ENCODE results near the gene HCST. TPM values are rescaled to one million over a fixed set of nuclear protein-coding genes. Genes with fewer than 3 reads are reported as not detected.
A peak's percentile ranks its signal among the peaks of the same experiment; 100 is the strongest.

The HCST gene
- total RNA-seq, 2 donors from 2014 or later, result 4.9 TPM; not detected in 1

DNA sequence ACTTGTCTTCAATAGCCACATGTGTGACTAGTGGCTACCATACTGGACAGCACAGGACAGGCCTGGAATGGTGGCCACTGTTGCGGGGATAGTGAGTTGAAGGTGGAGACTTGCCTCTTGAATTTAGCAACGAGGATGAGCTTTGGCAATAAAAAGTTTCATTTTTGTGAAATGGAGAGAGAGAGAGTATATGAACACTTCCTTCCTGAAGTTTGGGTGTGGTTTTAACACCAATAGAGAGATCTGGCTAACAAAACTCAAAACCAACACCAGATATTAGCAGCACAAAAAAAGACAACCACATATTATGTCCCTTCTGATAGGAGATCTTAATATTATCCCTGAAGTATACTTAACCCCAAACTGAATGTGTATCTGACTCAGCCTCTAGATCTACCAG is 27.5 kb downstream of the HCST start:
- Histone ChIP-seq H3K36me3 (no peaks in the 10 kb centered on the region), H3K9me3 (no peaks in the 10 kb centered on the region), H3K4me3 (no peak overlapping the region), H3K4me1 (replicated peaks) (no peaks in the 10 kb centered on the region), H3K27ac (no peak overlapping the region), H3K27me3 (replicated peaks; ENCODE audit: insufficient read depth) (no peaks in the 10 kb centered on the region)
- no peak for DNase-seq (ENCODE audit: low spot score)
- 74% methylated on average over 2 of the region's 2 CpGs for WGBS
- no peak for TF ChIP-seq POLR2A (IDR thresholded peaks at IDR 0.05)
- TF ChIP-seq POLR2AphosphoS5 (IDR thresholded peaks at IDR 0.05), result no peak
- intact Hi-C loops (cut with DNase I), result loop anchor here (5.0 kb wide), 1 partner anchor 188 kb away; the partner anchor contains the start of gene IGFLR1

DNA sequence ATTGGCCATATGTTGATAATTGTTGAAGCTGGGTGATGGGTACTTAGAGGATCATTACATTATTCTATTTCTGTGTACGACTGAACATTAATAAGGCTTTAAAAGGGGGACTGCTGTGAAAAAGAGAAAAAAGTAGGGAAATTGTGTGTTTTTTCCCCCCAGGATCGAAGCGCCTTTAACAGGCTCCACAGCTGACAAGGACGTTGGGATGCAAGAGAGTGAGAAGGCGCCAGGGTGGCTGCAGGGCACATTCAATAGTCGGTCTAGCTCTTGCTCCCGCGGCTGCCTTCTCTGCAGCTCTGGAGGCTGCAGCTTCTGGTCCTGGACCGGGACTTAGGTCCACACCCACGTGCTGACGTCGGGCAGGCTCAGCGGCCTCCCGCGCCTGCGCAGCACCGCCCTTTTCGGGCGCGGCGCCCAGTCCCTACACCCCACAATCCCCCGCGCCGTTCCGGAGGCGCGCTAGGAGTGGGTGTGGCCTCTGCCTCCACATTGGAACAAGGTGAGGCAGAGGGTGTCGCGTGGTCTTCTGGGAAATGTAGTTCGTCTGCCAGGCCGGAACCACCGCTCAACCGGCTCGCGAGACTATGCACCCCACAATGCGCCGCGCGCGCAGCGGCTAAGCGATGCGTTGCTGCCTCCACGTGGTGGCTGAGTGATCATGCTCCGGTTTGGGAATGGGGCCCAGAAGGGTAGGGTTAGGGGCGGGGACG is 29.0 kb downstream of the HCST start:
- H3K4me3 ChIP-seq, result peak overlapping the region in 1 of 2 donors; percentile 20

DNA sequence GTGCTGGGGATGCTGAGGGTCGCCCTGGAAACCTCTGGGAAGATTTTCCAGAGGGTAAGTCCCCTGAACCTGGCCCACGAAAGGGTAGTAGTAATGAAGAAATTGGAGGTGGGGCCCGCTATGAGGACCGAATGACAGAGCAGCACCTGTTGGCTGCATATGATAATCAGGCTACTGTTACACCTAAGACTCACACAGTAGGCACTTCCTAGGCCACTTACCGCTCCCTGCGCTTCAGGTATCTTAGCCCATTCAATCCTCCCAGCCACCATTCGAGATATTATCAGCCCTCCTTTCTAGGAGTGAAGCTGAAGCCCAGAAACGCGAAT is 29.5 kb downstream of the HCST start:
- DNase-seq (ENCODE audit: low spot score), result no peak
- Histone ChIP-seq H3K27ac (no peak overlapping the region), H3K36me3 (no peaks in the 10 kb centered on the region), H3K4me3 (no peak overlapping the region), H3K27me3 (replicated peaks; ENCODE audit: insufficient read depth) (no peaks in the 10 kb centered on the region), H3K4me1 (replicated peaks) (peaks cover under 1% of the 10 kb centered on the region), H3K9me3 (no peaks in the 10 kb centered on the region)
- 2% methylated on average over 9 of the region's 9 CpGs for WGBS
- intact Hi-C loops (cut with DNase I), result loop anchor here (1.0 to 5.0 kb wide), 3 partner anchors 33 to 190 kb away; partner anchors contain the start of gene IGFLR1
- TF ChIP-seq, protein P1, sequence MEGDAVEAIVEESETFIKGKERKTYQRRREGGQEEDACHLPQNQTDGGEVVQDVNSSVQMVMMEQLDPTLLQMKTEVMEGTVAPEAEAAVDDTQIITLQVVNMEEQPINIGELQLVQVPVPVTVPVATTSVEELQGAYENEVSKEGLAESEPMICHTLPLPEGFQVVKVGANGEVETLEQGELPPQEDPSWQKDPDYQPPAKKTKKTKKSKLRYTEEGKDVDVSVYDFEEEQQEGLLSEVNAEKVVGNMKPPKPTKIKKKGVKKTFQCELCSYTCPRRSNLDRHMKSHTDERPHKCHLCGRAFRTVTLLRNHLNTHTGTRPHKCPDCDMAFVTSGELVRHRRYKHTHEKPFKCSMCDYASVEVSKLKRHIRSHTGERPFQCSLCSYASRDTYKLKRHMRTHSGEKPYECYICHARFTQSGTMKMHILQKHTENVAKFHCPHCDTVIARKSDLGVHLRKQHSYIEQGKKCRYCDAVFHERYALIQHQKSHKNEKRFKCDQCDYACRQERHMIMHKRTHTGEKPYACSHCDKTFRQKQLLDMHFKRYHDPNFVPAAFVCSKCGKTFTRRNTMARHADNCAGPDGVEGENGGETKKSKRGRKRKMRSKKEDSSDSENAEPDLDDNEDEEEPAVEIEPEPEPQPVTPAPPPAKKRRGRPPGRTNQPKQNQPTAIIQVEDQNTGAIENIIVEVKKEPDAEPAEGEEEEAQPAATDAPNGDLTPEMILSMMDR (IDR thresholded peaks at IDR 0.05), result peak in 1 of 4 experiments; percentile 16
- TF ChIP-seq POLR2AphosphoS5 (IDR thresholded peaks at IDR 0.05), result no peak
- TF ChIP-seq POLR2A (IDR thresholded peaks at IDR 0.05), result no peak

More for the DNA sequence above, 29.0 kb downstream of the HCST start:
- Histone ChIP-seq H3K27ac (peak overlapping the region; percentile 70 to 71), H3K27me3 (replicated peaks; ENCODE audit: insufficient read depth) (no peaks in the 10 kb centered on the region), H3K36me3 (no peaks in the 10 kb centered on the region), H3K9me3 (no peaks in the 10 kb centered on the region), H3K4me1 (replicated peaks) (no peaks in the 10 kb centered on the region)
- under 1% methylated on average over 37 of the region's 47 CpGs for WGBS
- DNase-seq (ENCODE audit: low spot score), result peak; percentile 99
- peak; percentile 89 for TF ChIP-seq POLR2A (IDR thresholded peaks at IDR 0.05)
- TF ChIP-seq, protein P1 (IDR thresholded peaks at IDR 0.05), result peak; percentile 87 to 99 (median 92)
- TF ChIP-seq POLR2AphosphoS5 (IDR thresholded peaks at IDR 0.05), result peak; percentile 100
- intact Hi-C loops (cut with DNase I), result loop anchor here (1.0 to 5.0 kb wide), 3 partner anchors 32 to 189 kb away; partner anchors contain the start of gene IGFLR1

DNA sequence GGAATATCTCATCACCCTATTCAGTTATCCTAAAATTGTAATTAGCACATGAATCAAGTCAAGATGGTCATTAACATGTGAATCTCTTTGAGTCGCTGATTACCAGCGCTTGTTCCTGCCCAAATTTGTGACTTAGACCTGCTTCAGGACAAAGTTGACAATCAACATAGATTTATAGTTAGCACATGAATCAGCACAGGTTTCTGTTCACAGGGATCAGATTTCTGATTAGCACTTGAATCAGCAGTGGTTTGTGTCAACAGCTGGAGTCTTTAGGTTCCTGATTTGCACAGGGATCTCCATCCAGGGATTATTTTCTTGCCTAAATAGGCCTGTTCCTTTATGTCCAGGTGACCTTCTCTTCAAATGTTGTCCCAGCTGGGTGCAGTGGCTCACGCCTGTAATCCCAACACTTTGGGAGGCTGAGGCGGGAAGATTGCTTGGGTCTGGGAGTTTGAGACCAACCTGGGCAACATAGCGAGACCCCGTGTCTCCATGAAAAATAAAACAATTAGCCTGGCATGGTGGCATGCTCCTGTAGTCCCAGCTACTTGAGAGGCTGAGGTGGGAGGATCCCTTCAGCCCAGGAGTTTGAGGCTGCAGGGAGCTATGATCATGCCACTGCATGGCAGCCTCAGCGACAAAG is 30.1 kb downstream of the HCST start:
- no peaks in the 10 kb centered on the region for H3K27me3 ChIP-seq (replicated peaks; ENCODE audit: insufficient read depth)
- DNase-seq (ENCODE audit: low spot score), result no peak
- no peaks in the 10 kb centered on the region for H3K36me3 ChIP-seq
- TF ChIP-seq POLR2A (IDR thresholded peaks at IDR 0.05) (no peak), POLR2AphosphoS5 (IDR thresholded peaks at IDR 0.05) (no peak)
- TF ChIP-seq, protein P1 (IDR thresholded peaks at IDR 0.05), result no peak
- H3K9me3 ChIP-seq, result no peaks in the 10 kb centered on the region
- intact Hi-C loops (cut with DNase I), result loop anchor here (5.0 kb wide), 1 partner anchor 190 kb away; the partner anchor contains the start of gene IGFLR1
- WGBS, result 65% methylated on average over 7 of the region's 7 CpGs
- H3K4me1 ChIP-seq (replicated peaks), result peaks cover 4% of the 10 kb centered on the region
- H3K4me3 ChIP-seq, result no peak overlapping the region
- H3K27ac ChIP-seq, result no peak overlapping the region

DNA sequence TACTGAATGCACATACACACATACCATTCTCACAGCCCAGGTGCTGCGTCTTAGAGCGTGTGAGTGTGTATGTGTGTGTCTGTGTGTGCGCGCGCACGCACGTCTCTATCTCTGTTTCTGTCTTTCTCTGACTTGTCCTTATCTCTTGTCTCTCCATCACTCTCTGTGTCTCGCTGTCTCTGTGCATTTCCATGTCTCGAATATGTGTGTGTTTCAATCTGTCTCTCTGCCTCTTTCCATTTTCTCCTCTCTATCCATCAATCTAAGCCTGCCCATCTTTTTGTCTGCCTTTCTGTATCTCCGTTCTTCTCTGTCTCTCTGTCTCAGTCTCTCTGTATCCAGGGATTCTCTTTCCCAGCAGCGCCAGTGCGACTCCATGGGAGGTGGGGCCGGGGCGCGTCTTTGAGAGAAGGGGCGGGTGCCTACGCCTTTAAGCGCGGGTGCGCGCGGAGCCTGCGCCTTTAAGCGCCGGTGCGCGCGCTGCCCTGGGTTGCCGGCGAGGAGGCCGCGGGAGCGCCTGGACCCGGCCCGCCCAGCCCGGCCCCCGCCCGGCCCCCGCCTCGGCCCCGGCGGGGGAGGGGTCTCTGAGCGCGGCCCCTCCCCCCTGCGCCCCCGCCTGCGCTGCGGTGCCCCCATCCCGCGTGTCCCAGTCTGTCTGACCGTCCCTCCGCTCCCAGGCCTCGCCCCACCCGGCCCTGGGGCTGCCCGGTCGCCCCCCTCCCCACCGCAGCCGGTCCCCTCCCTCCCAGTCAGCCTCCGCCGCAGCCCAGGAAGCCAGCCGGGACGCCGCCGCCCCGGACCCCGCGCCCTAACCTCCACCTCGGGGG is 33.8 kb downstream of the HCST start, which contains the start of gene LRFN3:
Gene LRFN3, plus strand, starts transcription at position 464 of the 827 bp plus-strand sequence. CDS start 3,052 bp downstream, outside the sequence.
- Histone ChIP-seq H3K27me3 (replicated peaks; ENCODE audit: insufficient read depth) (no peaks in the 10 kb centered on the region), H3K27ac (peak within 1 kb of the TSS; percentile 78 to 86), H3K36me3 (no peaks in the 10 kb centered on the region), H3K4me1 (replicated peaks) (peaks cover 7% of the 10 kb centered on the region), H3K4me3 (peak within 1 kb of the TSS; percentile 72 to 77), H3K9me3 (no peaks in the 10 kb centered on the region)
- peak; percentile 66 for DNase-seq (ENCODE audit: low spot score)
- TF ChIP-seq, protein P1 (IDR thresholded peaks at IDR 0.05), result no peak
- TF ChIP-seq POLR2AphosphoS5 (IDR thresholded peaks at IDR 0.05) (peak; percentile 55), POLR2A (IDR thresholded peaks at IDR 0.05) (no peak)
- intact Hi-C loops (cut with DNase I), result loop anchor here (5.0 kb wide), 1 partner anchor 179 kb away; the partner anchor contains the start of genes HSPB6 and PROSER3
- under 1% methylated on average over 44 of the region's 68 CpGs for WGBS
